Suprapubic skin (tissue), 4 donors: ENCODE results near the gene ZBTB20.

ENCODE experiments used
- CTCF ChIP-seq, 2 donors: fragments of 200-600 bp in 1 of 2; fragments of 450-650 bp in 1 of 2; sonication (generic) in 1 of 2; IDR thresholded peaks; one replicate each; pipeline ENCODE4 v1.5.1; 2016 to 2019; ENCODE audit warnings: antibody characterized with exemption in 2 of 2, mild to moderate bottlenecking in 1 of 2, moderate library complexity in 1 of 2
- POLR2A ChIP-seq, 2 donors: fragments of 450-650 bp; IDR thresholded peaks; one replicate each; pipeline ENCODE4 v1.6.1; 2017; ENCODE audit warnings: antibody characterized with exemption in 2 of 2, mild to moderate bottlenecking in 2 of 2, moderate library complexity in 2 of 2
- POLR2AphosphoS5 ChIP-seq, 3 donors: sonication (generic); formaldehyde crosslinking; IDR thresholded peaks; one replicate each; pipeline ENCODE4 v1.6.1; 2017; ENCODE audit warnings: antibody characterized with exemption in 3 of 3

DNA sequence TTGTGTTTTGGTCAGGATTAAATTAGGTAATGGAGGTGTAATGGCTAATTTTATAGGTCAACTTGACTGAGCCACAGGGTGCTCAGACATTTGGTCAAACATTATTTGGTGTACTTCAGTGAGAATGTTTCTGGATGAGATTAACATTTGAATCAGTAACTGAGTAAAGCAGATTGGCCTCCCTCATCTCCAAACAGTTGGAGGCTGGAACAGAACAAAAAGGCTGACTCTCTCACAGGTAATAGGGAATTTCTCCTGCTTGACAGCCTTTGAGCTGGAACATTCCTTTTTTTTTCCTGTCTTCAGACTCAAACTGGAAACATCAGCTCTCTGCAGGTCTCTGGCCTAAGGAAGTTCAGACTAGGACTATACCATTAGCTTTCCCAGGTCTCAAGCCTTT lies 280.7 kb downstream of the ZBTB20 start:
- TF ChIP-seq CTCF (IDR thresholded peaks at IDR 0.05) (no peak), POLR2A (IDR thresholded peaks at IDR 0.05) (no peak), POLR2AphosphoS5 (IDR thresholded peaks at IDR 0.05) (no peak)
